A549 (cell line): ENCODE data around the gene NANOS3. TPM values are rescaled to one million over a fixed set of nuclear protein-coding genes. Genes with fewer than 3 reads are reported as not detected.

ENCODE experiments used
- ATAC-seq, 2 experiments: fragments of 200-7000 bp in 1 of 2; fragments of >200 bp in 1 of 2; cut with Nextera tagmentation in 1 of 2; cut with Tn5 transposase in 1 of 2; 3 replicates each; pipeline versions ENCODE4 v1.8.0 to v1.9.1; 2018 to 2020; ENCODE audit warnings: mild to moderate bottlenecking in 1 of 2, moderate library complexity in 1 of 2
- CTCF ChIA-PET: fragments of 300-600 bp; sonication (Branson Sonifier 250); formaldehyde crosslinking; extraction: SDS; loops from one replicate; lab custom pipeline; 2021; ENCODE audit warnings: antibody characterized with exemption, inconsistent platforms; lab: Yijun Ruan, JAX
- POLR2A ChIA-PET: fragments of 350-600 bp; formaldehyde crosslinking; extraction: SDS; loops from one replicate; lab custom pipeline; 2021; ENCODE audit warnings: antibody characterized with exemption, inconsistent platforms; lab: Yijun Ruan, JAX
- DNase-seq, 2 experiments: peaks; one replicate each; pipeline versions ENCODE4 v3.0.0 to v3.0.0-alpha.2; 2011 to 2016; ENCODE audit warnings: low read depth in 1 of 2, low spot score in 1 of 2
- FAIRE-seq: peaks from 2 replicates; lab custom pipeline; 2011; peaks lifted over from hg19 to GRCh38; lab: Jason Lieb, UNC
- H3K27ac ChIP-seq, 2 experiments: fragments of >200 bp; sonication (Bioruptor Twin); formaldehyde crosslinking; 3 replicates each; pipeline ENCODE4 v1.5.1; 2016 to 2017
- H3K4me1 ChIP-seq: fragments of >200 bp; sonication (Bioruptor Twin); formaldehyde crosslinking; 3 replicates; pipeline ENCODE4 v1.6.1; 2016
- H3K4me2 ChIP-seq: fragments of >200 bp; sonication (Bioruptor Twin); formaldehyde crosslinking; 3 replicates; pipeline ENCODE4 v1.6.1; 2016
- H3K4me3 ChIP-seq: fragments of >200 bp; sonication (Bioruptor Twin); formaldehyde crosslinking; 3 replicates; pipeline ENCODE4 v1.5.1; 2016
- H3K9me3 ChIP-seq: fragments of >200 bp; sonication (Bioruptor Twin); formaldehyde crosslinking; 3 replicates; pipeline ENCODE4 v1.6.1; 2016
- ATOH8 ChIP-seq: fragments of 250-450 bp; sonication (Bioruptor Pico); IDR thresholded peaks from 2 replicates; pipeline ENCODE4 v1.5.0; 2020; ENCODE audit warnings: low read depth, mild to moderate bottlenecking, moderate library complexity
- BCL3 ChIP-seq: fragments of >200 bp; sonication (Bioruptor Twin); formaldehyde crosslinking; IDR thresholded peaks from 3 replicates; pipeline ENCODE4 v1.6.1; 2016
- CEBPB ChIP-seq, 2 experiments: fragments of >200 bp in 1 of 2; sonication (Bioruptor Twin) in 1 of 2; formaldehyde crosslinking in 1 of 2; IDR thresholded peaks; 2 replicates each; pipeline ENCODE4 v1.6.1; 2012 to 2016
- CHD4 ChIP-seq: fragments of 200-600 bp; sonication (generic); IDR thresholded peaks from 2 replicates; pipeline ENCODE4 v1.6.1; 2016; ENCODE audit warnings: antibody characterized with exemption, mild to moderate bottlenecking, borderline replicate concordance
- CTCF ChIP-seq: fragments of >200 bp; sonication (Bioruptor Twin); formaldehyde crosslinking; IDR thresholded peaks from 3 replicates; pipeline ENCODE4 v1.5.1; 2016
- E2F6 ChIP-seq: IDR thresholded peaks from 2 replicates; pipeline ENCODE4 v1.6.1; 2012; ENCODE audit warnings: low read depth, borderline replicate concordance
- FOSL2 ChIP-seq, 2 experiments: fragments of 450-650 bp in 1 of 2; fragments of >200 bp in 1 of 2; sonication (Bioruptor Twin) in 1 of 2; formaldehyde crosslinking; IDR thresholded peaks; 2 replicates each; pipeline versions ENCODE4 v1.5.0 to v1.6.1; 2016 to 2020; ENCODE audit warnings: mild to moderate bottlenecking in 1 of 2, moderate library complexity in 1 of 2
- FOXS1 ChIP-seq: fragments of 250-450 bp; sonication (Bioruptor Pico); IDR thresholded peaks from 2 replicates; pipeline ENCODE4 v1.5.0; 2020; ENCODE audit warnings: mild to moderate bottlenecking, moderate library complexity
- HES2 ChIP-seq: fragments of >200 bp; sonication (Bioruptor Twin); formaldehyde crosslinking; IDR thresholded peaks from 2 replicates; pipeline ENCODE4 v1.6.1; 2016
- HEYL ChIP-seq: fragments of 250-450 bp; sonication (Bioruptor Pico); IDR thresholded peaks from 2 replicates; pipeline ENCODE4 v1.8.0; 2021; ENCODE audit warnings: mild to moderate bottlenecking, moderate library complexity
- HOXB13 ChIP-seq: fragments of 250-450 bp; sonication (Bioruptor Pico); IDR thresholded peaks from 2 replicates; pipeline ENCODE4 v1.5.0; 2020; ENCODE audit warnings: low read depth, mild to moderate bottlenecking, moderate library complexity
- HOXB5 ChIP-seq: fragments of 250-450 bp; sonication (Bioruptor Pico); IDR thresholded peaks from 2 replicates; pipeline ENCODE4 v1.5.0; 2020; ENCODE audit warnings: mild to moderate bottlenecking, moderate library complexity
- JUN ChIP-seq, 2 experiments: fragments of >200 bp; sonication (Bioruptor Twin); formaldehyde crosslinking; IDR thresholded peaks; 2 replicates in 1 of 2; 3 replicates in 1 of 2; pipeline ENCODE4 v1.6.1; 2016 to 2017
- JUNB ChIP-seq: fragments of >200 bp; sonication (Bioruptor Twin); formaldehyde crosslinking; IDR thresholded peaks from 2 replicates; pipeline ENCODE4 v1.6.1; 2016
- KDM5A ChIP-seq: fragments of 200-600 bp; sonication (generic); IDR thresholded peaks from 2 replicates; pipeline ENCODE4 v1.6.1; 2016; ENCODE audit warnings: antibody characterized with exemption, mild to moderate bottlenecking
- MAFK ChIP-seq: fragments of 450-650 bp; IDR thresholded peaks from 2 replicates; pipeline ENCODE4 v1.6.1; 2014; ENCODE audit not compliant: partially characterized antibody
- MAX ChIP-seq: IDR thresholded peaks from 2 replicates; pipeline ENCODE4 v1.6.1; 2012
- MYC ChIP-seq: IDR thresholded peaks from 2 replicates; pipeline ENCODE4 v1.6.1; 2012; ENCODE audit warnings: mild to moderate bottlenecking, inconsistent platforms, low read length, improper control_type of control experiment, borderline replicate concordance
- NFE2L2 ChIP-seq: fragments of 150-350 bp; conservative IDR thresholded peaks from 2 replicates; pipeline ENCODE4 v1.6.1; 2014; ENCODE audit warnings: low read length
- REST ChIP-seq: fragments of 200-600 bp; sonication (generic); IDR thresholded peaks from 2 replicates; pipeline ENCODE4 v1.6.1; 2016; ENCODE audit warnings: antibody characterized with exemption, mild to moderate bottlenecking, moderate library complexity
- RNF2 ChIP-seq: fragments of 200-600 bp; sonication (generic); IDR thresholded peaks from 2 replicates; pipeline ENCODE4 v1.6.1; 2016; ENCODE audit warnings: low read depth, mild to moderate bottlenecking, antibody characterized with exemption, moderate library complexity, borderline replicate concordance
- TP53 ChIP-seq: fragments of 250-450 bp; sonication (Bioruptor Pico); IDR thresholded peaks from 2 replicates; pipeline ENCODE4 v1.5.0; 2021; ENCODE audit warnings: mild to moderate bottlenecking, moderate library complexity
- ZC3H11A ChIP-seq: fragments of 450-650 bp; IDR thresholded peaks from 2 replicates; pipeline ENCODE4 v1.6.1; 2014; ENCODE audit warnings: antibody characterized with exemption, mild to moderate bottlenecking
- ZNF302 ChIP-seq: fragments of 250-450 bp; sonication (Bioruptor Pico); IDR thresholded peaks from 2 replicates; pipeline ENCODE4 v1.9.0; 2021; ENCODE audit warnings: inconsistent platforms, mild to moderate bottlenecking, moderate library complexity
- ZSCAN20 ChIP-seq: fragments of 250-450 bp; sonication (Bioruptor Pico); IDR thresholded peaks from 2 replicates; pipeline ENCODE4 v1.8.0; 2022; ENCODE audit warnings: mild to moderate bottlenecking, moderate library complexity
- WGBS: methylation state at CpG from one replicate; pipeline ENCODE4 v1.1.6; 2017; ENCODE audit errors: missing lambda C conversion rate; 5-methylcytosine and 5-hydroxymethylcytosine counted together
- polyA plus RNA-seq, 4 experiments: library from polyadenylated mRNA; depleted of rRNA in 3 of 4; stranded (reverse); fragments of >200 nt; fragmentation: RNase III in 1 of 4; extraction: RNeasy Plus Mini Kit Qiagen cat#74134 plus additional on column Dnase treatment in 1 of 4; gene quantifications; 2 replicates in 3 of 4; 3 replicates in 1 of 4; pipeline ENCODE4 v1.2.3, GENCODE V29; 2011 to 2017

The NANOS3 gene
- polyA plus RNA-seq, 2 of the 4 experiments (the other 2 are of a cell fraction): 0.31 to 1.2 TPM

- H3K4me1 ChIP-seq: peaks cover 5% of the 10 kb centered on the region; the same call in 1 of the 3 replicates
- ATAC-seq: no peak
- H3K9me3 ChIP-seq: no peaks in the 10 kb centered on the region
- peak in 1 of 2 experiments; percentile 40 for DNase-seq
- H3K4me2 ChIP-seq: no peak overlapping the region
- FAIRE-seq: no peak
- POLR2A ChIA-PET: no interaction called here
- H3K4me3 ChIP-seq: no peak overlapping the region
- CTCF ChIA-PET: interaction anchor here (0.6 to 1.6 kb wide), 6 partner anchors 15 to 177 kb away, joined by 3 to 7 read pairs (median 4); no protein-coding TSS in a partner anchor
- 69% methylated on average over 4 of the region's 4 CpGs for WGBS
- TF ChIP-seq CTCF (peak; percentile 17; the same call in 2 of the 3 replicates), MAX (no peak)
- H3K27ac ChIP-seq: no peak overlapping the region
These were observed 26.1 kb downstream of the NANOS3 start for GRCh38 chr19:13902993-13903555.

GRCh38 chr19:13905634-13906520 is 28.9 kb downstream of the NANOS3 start, which contains the start of the genes BRME1 and CC2D1A:
Gene BRME1, minus strand, starts transcription at chr19:13906117. Its CDS starts 1,225 bp downstream, at chr19:13904892.
Gene CC2D1A, plus strand, starts transcription at chr19:13906201. Its CDS starts 241 bp downstream, at chr19:13906442.
- Histone ChIP-seq H3K4me2 (peak within 1 kb of the TSS; percentile 83), H3K4me3 (peak within 1 kb of the TSS; percentile 85), H3K9me3 (no peaks in the 10 kb centered on the region), H3K27ac (peak within 1 kb of the TSS; percentile 84 to 91), H3K4me1 (peaks cover 5% of the 10 kb centered on the region; the same call in 1 of the 3 replicates)
- CTCF ChIA-PET: interaction anchor here (0.5 to 0.9 kb wide), 2 partner anchors 142 to 153 kb away, joined by 3 read pairs; no protein-coding TSS in a partner anchor
- WGBS: 59% methylated on average over 17 of the region's 86 CpGs
- POLR2A ChIA-PET: no interaction called here
- DNase-seq: peak; percentile 84 to 87
- no peak for FAIRE-seq
- peak; percentile 99 to 100 for ATAC-seq
- no peak for TF ChIP-seq BCL3
- TF ChIP-seq RNF2: 0 out of 2 replicates have a peak, but pooled peaks have one; percentile 50
- peak in 1 of 2 experiments; percentile 42; a peak in 1 of 5 replicates for TF ChIP-seq JUN (IDR thresholded peaks at IDR 0.05)
- TF ChIP-seq MYC: no peak
- TF ChIP-seq KDM5A: no peak
- TF ChIP-seq FOSL2 (IDR thresholded peaks at IDR 0.05): no peak
- no peak for TF ChIP-seq FOSL2 (CRISPR knock-in tag; IDR thresholded peaks at IDR 0.05)
- TF ChIP-seq HOXB5: no peak
- TF ChIP-seq TP53: no peak
- no peak for TF ChIP-seq ZSCAN20
- TF ChIP-seq NFE2L2: no peak
- no peak for TF ChIP-seq ZNF302 (CRISPR knock-in tag)
- no peak for TF ChIP-seq FOXS1 (CRISPR knock-in tag)
- no peak for TF ChIP-seq REST
- TF ChIP-seq CEBPB (IDR thresholded peaks at IDR 0.05): no peak
- no peak for TF ChIP-seq CHD4
- TF ChIP-seq MAFK: no peak
- no peak for TF ChIP-seq JUNB
- no peak for TF ChIP-seq ZC3H11A
- TF ChIP-seq HOXB13: no peak
- no peak for TF ChIP-seq HEYL
- 0 out of 2 replicates have a peak, but pooled peaks have one; percentile 41 for TF ChIP-seq ATOH8 (CRISPR knock-in tag)
- peak; percentile 100 for TF ChIP-seq E2F6
- TF ChIP-seq HES2: no peak
